PC-3 (cell line): Measurements from ENCODE around the gene EPB41L5. TPM values are rescaled to one million over a fixed set of nuclear protein-coding genes. Genes with fewer than 3 reads are reported as not detected.

Source experiments
- ATAC-seq: fragments of 200-7000 bp; cut with Tn5 transposase; 2 replicates; pipeline ENCODE4 v1.9.1; 2020; ENCODE audit warnings: mild to moderate bottlenecking, moderate library complexity
- BruUV-seq: library from RNA; stranded (reverse); fragments of 400-500 nt; replicated peaks from 2 replicates; lab custom pipeline; 2021; lab: Mats Ljungman, UMichigan
- CTCF ChIA-PET: fragments of 300-600 bp; sonication (Branson Sonifier 250); formaldehyde crosslinking; loops from one replicate; lab custom pipeline; 2022; ENCODE audit warnings: antibody characterized with exemption; lab: Charles Lee
- POLR2A ChIA-PET: fragments of 300-600 bp; sonication (Branson Sonifier 250); formaldehyde crosslinking; loops from one replicate; lab custom pipeline; 2022; ENCODE audit warnings: antibody characterized with exemption; ENCODE audit not compliant: unreplicated experiment; lab: Charles Lee
- DNase-seq: peaks from one replicate; pipeline ENCODE4 v3.0.0-alpha.2; 2015
- H2AFZ ChIP-seq: fragments of 300-600 bp; sonication (generic); 2 replicates; pipeline ENCODE4 v1.6.0; 2016; ENCODE audit warnings: antibody characterized with exemption, low read length
- H3F3A ChIP-seq: fragments of 300-600 bp; sonication (generic); one replicate; pipeline ENCODE4 v1.6.0; 2017; ENCODE audit warnings: antibody characterized with exemption, low read length, control low read depth, mild to moderate bottlenecking; ENCODE audit not compliant: unreplicated experiment
- H3K27ac ChIP-seq: fragments of 300-600 bp; sonication (generic); 2 replicates; pipeline ENCODE4 v1.5.1; 2016; ENCODE audit warnings: mild to moderate bottlenecking, low read length
- H3K27me3 ChIP-seq: fragments of 300-600 bp; sonication (generic); 2 replicates; pipeline ENCODE4 v1.6.1; 2016; ENCODE audit warnings: low read length, mixed read lengths
- H3K36me3 ChIP-seq: fragments of 300-600 bp; sonication (generic); 2 replicates; pipeline ENCODE4 v1.6.1; 2016; ENCODE audit warnings: low read depth, mixed run types, low read length, mixed read lengths
- H3K4me1 ChIP-seq: fragments of 300-600 bp; sonication (generic); 2 replicates; pipeline ENCODE4 v1.5.1; 2016; ENCODE audit warnings: low read length; ENCODE audit not compliant: insufficient read depth
- H3K4me2 ChIP-seq: fragments of 300-600 bp; sonication (generic); 2 replicates; pipeline ENCODE4 v1.6.0; 2016; ENCODE audit warnings: low read length
- H3K4me3 ChIP-seq: fragments of 300-600 bp; sonication (generic); 2 replicates; pipeline ENCODE4 v1.5.1; 2016; ENCODE audit warnings: mild to moderate bottlenecking, low read length, mixed read lengths
- H3K79me2 ChIP-seq: fragments of 300-600 bp; sonication (generic); 2 replicates; pipeline ENCODE4 v1.6.1; 2017; ENCODE audit warnings: low read length, mixed read lengths
- H3K9ac ChIP-seq: fragments of 300-600 bp; sonication (generic); 2 replicates; pipeline ENCODE4 v1.6.0; 2016; ENCODE audit warnings: mild to moderate bottlenecking, low read length
- H3K9me2 ChIP-seq: fragments of 300-600 bp; sonication (generic); replicated peaks from 2 replicates; pipeline ENCODE4 v1.6.1; 2016; ENCODE audit warnings: mixed run types, low read length, mixed read lengths
- H3K9me3 ChIP-seq: fragments of 300-600 bp; sonication (generic); 2 replicates; pipeline ENCODE4 v1.6.1; 2016; ENCODE audit warnings: low read length, mixed read lengths
- H4K20me1 ChIP-seq: fragments of 300-600 bp; sonication (generic); 2 replicates; pipeline ENCODE4 v1.6.1; 2016; ENCODE audit warnings: low read length, mixed read lengths
- EZH2 ChIP-seq: fragments of 300-600 bp; sonication (generic); IDR thresholded peaks from one replicate; pipeline ENCODE4 v1.6.1; 2017; ENCODE audit warnings: antibody characterized with exemption, mild to moderate bottlenecking, low read length; ENCODE audit not compliant: unreplicated experiment
- EZH2phosphoT487 ChIP-seq: fragments of 300-600 bp; sonication (generic); IDR thresholded peaks from 2 replicates; pipeline ENCODE4 v1.6.1; 2018; ENCODE audit warnings: mild to moderate bottlenecking, antibody characterized with exemption, low read length, borderline replicate concordance
- intact Hi-C: fragments of 100-400 bp; cut with micrococcal nuclease; formaldehyde crosslinking; loops from 2 replicates; pipeline ENCODE4 v1.9.0; 2023
- total RNA-seq: library from RNA; depleted of rRNA; stranded (reverse); fragments of >200 nt; gene quantifications from 2 replicates; pipeline ENCODE4 v1.2.3, GENCODE V29; 2014
- TF ChIP-seq, protein P1 (sequence below): fragments of 300-600 bp; sonication (generic); conservative IDR thresholded peaks from 2 replicates; pipeline ENCODE4 v1.5.1; 2017; ENCODE audit warnings: antibody characterized with exemption, low read depth, mild to moderate bottlenecking, low read length

The EPB41L5 gene
- total RNA-seq, 1 experiment from 2014 or later: 11.7 TPM

DNA sequence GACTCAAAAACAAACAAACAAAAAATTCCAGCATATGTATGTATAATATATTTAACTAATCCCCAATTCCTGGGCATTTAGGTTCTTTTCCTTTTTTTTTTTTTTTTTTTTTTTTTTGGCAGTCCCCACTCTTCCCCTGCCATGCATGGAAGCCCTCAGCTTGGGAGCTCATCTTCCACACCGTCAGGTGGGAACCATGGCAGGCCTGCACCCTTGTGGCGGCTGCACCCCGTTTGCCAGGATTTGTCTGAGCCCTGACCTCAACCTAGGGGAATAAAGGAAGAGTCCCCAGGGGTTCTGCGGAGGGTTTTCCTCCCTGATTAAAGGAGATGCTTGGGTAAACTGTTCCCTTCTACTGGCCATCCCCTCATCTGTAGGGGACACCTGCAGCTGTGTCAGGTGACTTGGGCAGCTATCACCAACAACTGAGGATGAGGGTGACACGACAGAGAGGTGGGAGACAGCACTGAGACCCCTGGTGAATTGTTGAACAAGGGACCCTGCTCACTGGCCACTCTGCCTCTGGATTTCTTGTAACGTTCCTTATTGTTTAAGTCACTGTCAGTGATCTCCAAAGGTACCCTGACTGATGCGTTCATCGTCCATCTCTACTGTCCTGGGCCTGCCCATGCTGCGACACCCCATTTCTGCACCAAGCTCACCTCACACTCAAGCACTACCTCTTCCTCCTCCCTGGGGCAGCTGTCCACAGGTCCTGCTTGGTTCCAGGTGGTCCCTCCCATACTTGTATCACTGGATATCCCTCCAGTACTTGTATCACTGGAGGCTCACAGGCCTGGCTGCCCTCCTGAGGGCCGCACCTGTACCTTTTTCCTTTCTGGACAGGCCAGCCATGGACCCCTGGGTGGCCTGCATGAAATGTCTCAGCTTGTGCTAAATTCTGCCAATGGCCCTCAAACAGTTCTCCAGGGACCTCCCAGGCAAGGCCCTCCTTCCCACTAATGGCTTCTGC lies 195.8 kb downstream of the EPB41L5 start:
- Histone ChIP-seq H4K20me1 (no peaks in the 10 kb centered on the region), H3K4me3 (no peak overlapping the region), H3K4me1 (no peaks in the 10 kb centered on the region), H2AFZ (no peak overlapping the region), H3K79me2 (no peaks in the 10 kb centered on the region), H3K36me3 (no peaks in the 10 kb centered on the region), H3K9me3 (no peaks in the 10 kb centered on the region), H3K9ac (no peak overlapping the region), H3K9me2 (no peaks in the 10 kb centered on the region), H3K27ac (no peak overlapping the region), H3K27me3 (no peaks in the 10 kb centered on the region), H3K4me2 (no peak overlapping the region), H3F3A (no peaks in the 10 kb centered on the region)
- DNase-seq: no peak
- no TSS peak for BruUV-seq
- ChIA-PET POLR2A (no interaction called here), CTCF (no interaction called here)
- no peak for ATAC-seq
- intact Hi-C loops: no loop called here
- TF ChIP-seq EZH2 (no peak), EZH2phosphoT487 (no peak)
- TF ChIP-seq, protein P1, sequence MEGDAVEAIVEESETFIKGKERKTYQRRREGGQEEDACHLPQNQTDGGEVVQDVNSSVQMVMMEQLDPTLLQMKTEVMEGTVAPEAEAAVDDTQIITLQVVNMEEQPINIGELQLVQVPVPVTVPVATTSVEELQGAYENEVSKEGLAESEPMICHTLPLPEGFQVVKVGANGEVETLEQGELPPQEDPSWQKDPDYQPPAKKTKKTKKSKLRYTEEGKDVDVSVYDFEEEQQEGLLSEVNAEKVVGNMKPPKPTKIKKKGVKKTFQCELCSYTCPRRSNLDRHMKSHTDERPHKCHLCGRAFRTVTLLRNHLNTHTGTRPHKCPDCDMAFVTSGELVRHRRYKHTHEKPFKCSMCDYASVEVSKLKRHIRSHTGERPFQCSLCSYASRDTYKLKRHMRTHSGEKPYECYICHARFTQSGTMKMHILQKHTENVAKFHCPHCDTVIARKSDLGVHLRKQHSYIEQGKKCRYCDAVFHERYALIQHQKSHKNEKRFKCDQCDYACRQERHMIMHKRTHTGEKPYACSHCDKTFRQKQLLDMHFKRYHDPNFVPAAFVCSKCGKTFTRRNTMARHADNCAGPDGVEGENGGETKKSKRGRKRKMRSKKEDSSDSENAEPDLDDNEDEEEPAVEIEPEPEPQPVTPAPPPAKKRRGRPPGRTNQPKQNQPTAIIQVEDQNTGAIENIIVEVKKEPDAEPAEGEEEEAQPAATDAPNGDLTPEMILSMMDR: no peak

DNA sequence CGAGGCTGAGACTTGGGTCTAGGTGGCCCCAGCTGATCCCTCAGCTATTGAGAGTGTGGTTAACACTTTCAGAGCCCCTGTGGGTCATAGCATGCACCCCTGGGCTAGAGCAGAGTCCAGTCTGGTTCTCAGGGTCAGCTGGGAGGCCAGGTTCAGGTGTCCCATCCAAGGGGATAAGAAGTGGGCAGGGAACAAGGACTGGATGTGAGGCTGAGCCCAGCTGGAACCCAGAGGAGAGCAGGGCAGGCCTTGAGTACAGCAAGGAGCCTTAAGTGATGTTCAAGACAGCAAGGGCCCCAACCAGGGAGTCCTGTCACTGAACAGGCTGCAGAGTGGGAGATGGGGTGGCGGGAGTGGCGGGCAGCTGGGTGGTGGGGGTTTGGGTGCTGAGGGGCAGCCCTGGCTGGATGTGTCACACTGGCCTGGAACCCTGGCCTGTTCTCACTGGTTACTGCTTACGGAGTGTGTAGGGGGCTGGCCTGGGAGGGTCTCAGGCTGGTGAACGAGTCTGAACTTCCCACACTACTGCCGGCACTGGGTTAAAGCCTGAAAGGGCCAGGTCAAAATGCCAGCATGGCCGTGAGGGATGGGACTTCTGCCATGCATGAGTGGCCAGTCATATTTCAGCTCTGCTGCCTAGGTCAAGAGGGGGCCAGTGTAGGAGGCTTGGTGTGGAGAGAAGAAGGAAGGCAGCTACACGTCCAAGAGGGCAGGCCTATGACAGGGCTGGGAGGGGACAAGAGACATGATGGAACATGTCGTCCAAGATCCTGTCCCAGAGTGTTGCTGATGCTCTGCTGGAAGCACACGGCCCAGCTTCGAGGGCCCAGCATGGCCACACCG lies 196.8 kb downstream of the EPB41L5 start:
- ChIA-PET POLR2A (no interaction called here), CTCF (no interaction called here)
- TF ChIP-seq, protein P1: no peak
- TF ChIP-seq EZH2phosphoT487 (no peak), EZH2 (no peak)
- no peak overlapping the region for H3K4me3 ChIP-seq
- no TSS peak for BruUV-seq
- no peaks in the 10 kb centered on the region for H3F3A ChIP-seq
- no peak overlapping the region for H3K27ac ChIP-seq
- DNase-seq: no peak
- no peak for ATAC-seq
- H4K20me1 ChIP-seq: no peaks in the 10 kb centered on the region
- no peaks in the 10 kb centered on the region for H3K79me2 ChIP-seq
- no peaks in the 10 kb centered on the region for H3K4me1 ChIP-seq
- no peaks in the 10 kb centered on the region for H3K9me2 ChIP-seq
- H3K36me3 ChIP-seq: no peaks in the 10 kb centered on the region
- H2AFZ ChIP-seq: no peak overlapping the region
- H3K9ac ChIP-seq: no peak overlapping the region
- H3K9me3 ChIP-seq: no peaks in the 10 kb centered on the region
- intact Hi-C loops: no loop called here
- H3K27me3 ChIP-seq: no peaks in the 10 kb centered on the region
- no peak overlapping the region for H3K4me2 ChIP-seq
